Esophagus squamous epithelium (tissue), 4 donors: ENCODE data around the gene GPR26. TPM values are rescaled to one million over a fixed set of nuclear protein-coding genes. Genes with fewer than 3 reads are reported as not detected.

Source experiments
- total RNA-seq, 4 donors: library from RNA; depleted of rRNA; stranded (reverse); fragments of >200 nt; gene quantifications; one replicate each; pipeline ENCODE4 v1.1.0, GENCODE V29; 2016

The GPR26 gene
- total RNA-seq, 4 donors from 2014 or later: not detected

Other genes with a start within 250 kb of the GPR26 start
- 1 to 10 TPM; 2.5 to 9.2 (median 3.0) TPM for gene CPXM2, start 225.5 kb downstream of the GPR26 start, total RNA-seq